HEK293 (cell line): Measurements from ENCODE around the gene MST1R.

Experiments used
- ZNF133 ChIP-seq: fragments of 450-650 bp; formaldehyde crosslinking; IDR thresholded peaks from 2 replicates; pipeline ENCODE4 v1.5.1; 2016; ENCODE audit warnings: missing biosample characterization, missing genetic modification characterization
- ZNF274 ChIP-seq, 2 experiments: fragments of 200-500 bp in 1 of 2; fragments of 450-650 bp in 1 of 2; sonication (Bioruptor generic) in 1 of 2; formaldehyde crosslinking in 1 of 2; IDR thresholded peaks; 2 replicates each; pipeline versions ENCODE4 v1.5.1 to v1.6.1; 2014 to 2016; ENCODE audit warnings: borderline replicate concordance in 1 of 2, inconsistent platforms in 1 of 2, low read length in 1 of 2, missing biosample characterization in 1 of 2, missing genetic modification characterization in 1 of 2
- ZNF624 ChIP-seq: fragments of 450-650 bp; formaldehyde crosslinking; IDR thresholded peaks from 2 replicates; pipeline ENCODE4 v1.5.1; 2017; ENCODE audit warnings: missing biosample characterization, missing genetic modification characterization
- ZNF701 ChIP-seq: fragments of 450-650 bp; formaldehyde crosslinking; IDR thresholded peaks from 2 replicates; pipeline ENCODE4 v1.5.1; 2016; ENCODE audit warnings: missing biosample characterization, missing genetic modification characterization
- ZNF792 ChIP-seq: fragments of 450-650 bp; formaldehyde crosslinking; IDR thresholded peaks from 2 replicates; pipeline ENCODE4 v1.5.1; 2016; ENCODE audit warnings: missing biosample characterization, missing genetic modification characterization
- TF ChIP-seq, protein P1 (sequence below): fragments of 450-650 bp; formaldehyde crosslinking; IDR thresholded peaks from 2 replicates; pipeline ENCODE4 v1.5.1; 2016; ENCODE audit warnings: missing biosample characterization, missing genetic modification characterization
- TF ChIP-seq, protein P2 (sequence below): fragments of 450-650 bp; formaldehyde crosslinking; IDR thresholded peaks from 2 replicates; pipeline ENCODE4 v1.5.1; 2016; ENCODE audit warnings: missing biosample characterization, missing genetic modification characterization

DNA sequence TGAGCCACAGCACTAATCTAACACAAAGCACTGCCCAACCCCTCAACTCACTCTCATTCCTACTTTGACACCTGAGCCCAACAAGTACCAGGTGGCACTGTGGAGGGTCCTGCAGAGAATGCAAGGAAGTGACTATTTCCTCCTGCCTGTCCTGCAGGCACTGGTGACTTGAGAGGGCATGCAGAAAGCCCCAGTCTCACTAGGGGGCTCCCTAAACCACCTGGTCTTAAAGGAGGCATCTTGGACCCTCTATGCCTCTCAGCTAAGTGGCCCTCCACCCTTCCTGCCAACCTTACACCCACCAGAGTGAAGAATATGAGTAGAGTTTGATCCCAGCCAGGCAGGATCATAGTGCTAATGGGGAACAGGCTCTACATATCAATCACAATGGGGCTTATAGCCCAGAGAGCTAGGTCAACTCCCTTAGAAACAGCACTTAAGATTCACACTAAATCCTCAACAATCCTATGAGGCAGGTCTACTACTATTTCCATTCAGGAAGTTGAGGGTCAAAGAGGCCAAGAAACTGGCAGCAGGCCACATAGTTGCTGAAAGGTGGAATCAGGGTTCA is 62.5 kb downstream of the MST1R start:
- TF ChIP-seq, protein P1, sequence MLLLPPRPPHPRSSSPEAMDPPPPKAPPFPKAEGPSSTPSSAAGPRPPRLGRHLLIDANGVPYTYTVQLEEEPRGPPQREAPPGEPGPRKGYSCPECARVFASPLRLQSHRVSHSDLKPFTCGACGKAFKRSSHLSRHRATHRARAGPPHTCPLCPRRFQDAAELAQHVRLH (tag by site-specific recombination) = no peak
- TF ChIP-seq, protein P2, sequence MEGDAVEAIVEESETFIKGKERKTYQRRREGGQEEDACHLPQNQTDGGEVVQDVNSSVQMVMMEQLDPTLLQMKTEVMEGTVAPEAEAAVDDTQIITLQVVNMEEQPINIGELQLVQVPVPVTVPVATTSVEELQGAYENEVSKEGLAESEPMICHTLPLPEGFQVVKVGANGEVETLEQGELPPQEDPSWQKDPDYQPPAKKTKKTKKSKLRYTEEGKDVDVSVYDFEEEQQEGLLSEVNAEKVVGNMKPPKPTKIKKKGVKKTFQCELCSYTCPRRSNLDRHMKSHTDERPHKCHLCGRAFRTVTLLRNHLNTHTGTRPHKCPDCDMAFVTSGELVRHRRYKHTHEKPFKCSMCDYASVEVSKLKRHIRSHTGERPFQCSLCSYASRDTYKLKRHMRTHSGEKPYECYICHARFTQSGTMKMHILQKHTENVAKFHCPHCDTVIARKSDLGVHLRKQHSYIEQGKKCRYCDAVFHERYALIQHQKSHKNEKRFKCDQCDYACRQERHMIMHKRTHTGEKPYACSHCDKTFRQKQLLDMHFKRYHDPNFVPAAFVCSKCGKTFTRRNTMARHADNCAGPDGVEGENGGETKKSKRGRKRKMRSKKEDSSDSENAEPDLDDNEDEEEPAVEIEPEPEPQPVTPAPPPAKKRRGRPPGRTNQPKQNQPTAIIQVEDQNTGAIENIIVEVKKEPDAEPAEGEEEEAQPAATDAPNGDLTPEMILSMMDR = peak; percentile 34; the same call in 1 of the 2 replicates
- TF ChIP-seq ZNF624 (tag by site-specific recombination) = no peak
- no peak for TF ChIP-seq ZNF792 (tag by site-specific recombination)
- TF ChIP-seq ZNF274 (IDR thresholded peaks at IDR 0.05; ENCODE audit: low read length) = no peak
- TF ChIP-seq ZNF274 (tag by site-specific recombination; IDR thresholded peaks at IDR 0.05; ENCODE audit: borderline replicate concordance) = no peak
- no peak for TF ChIP-seq ZNF133
- no peak for TF ChIP-seq ZNF701 (tag by site-specific recombination)
